Right renal pelvis (tissue), 4 donors: Measurements from ENCODE around the gene EFEMP1. TPM values are rescaled to one million over a fixed set of nuclear protein-coding genes. Genes with fewer than 3 reads are reported as not detected.

Experiments
- DNase-seq, 4 donors: peaks; one replicate each; pipeline ENCODE4 v3.0.0-alpha.2; 2013; ENCODE audit warnings: low read depth in 4 of 4, low spot score in 3 of 4, missing footprints in 1 of 4
- polyA plus RNA-seq, 4 donors: library from polyadenylated mRNA; unstranded; fragments of 120-200 nt; gene quantifications; one replicate each; pipeline ENCODE4 v1.2.1, GENCODE V29; 2013; ENCODE audit not compliant: insufficient read length in 4 of 4

The EFEMP1 gene, protein sequence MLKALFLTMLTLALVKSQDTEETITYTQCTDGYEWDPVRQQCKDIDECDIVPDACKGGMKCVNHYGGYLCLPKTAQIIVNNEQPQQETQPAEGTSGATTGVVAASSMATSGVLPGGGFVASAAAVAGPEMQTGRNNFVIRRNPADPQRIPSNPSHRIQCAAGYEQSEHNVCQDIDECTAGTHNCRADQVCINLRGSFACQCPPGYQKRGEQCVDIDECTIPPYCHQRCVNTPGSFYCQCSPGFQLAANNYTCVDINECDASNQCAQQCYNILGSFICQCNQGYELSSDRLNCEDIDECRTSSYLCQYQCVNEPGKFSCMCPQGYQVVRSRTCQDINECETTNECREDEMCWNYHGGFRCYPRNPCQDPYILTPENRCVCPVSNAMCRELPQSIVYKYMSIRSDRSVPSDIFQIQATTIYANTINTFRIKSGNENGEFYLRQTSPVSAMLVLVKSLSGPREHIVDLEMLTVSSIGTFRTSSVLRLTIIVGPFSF
- 100 to 1,000 TPM in 3 of 4 donors, 10 to 100 TPM in 1; 93.9 to 109 (median 104) TPM for polyA plus RNA-seq

DNA sequence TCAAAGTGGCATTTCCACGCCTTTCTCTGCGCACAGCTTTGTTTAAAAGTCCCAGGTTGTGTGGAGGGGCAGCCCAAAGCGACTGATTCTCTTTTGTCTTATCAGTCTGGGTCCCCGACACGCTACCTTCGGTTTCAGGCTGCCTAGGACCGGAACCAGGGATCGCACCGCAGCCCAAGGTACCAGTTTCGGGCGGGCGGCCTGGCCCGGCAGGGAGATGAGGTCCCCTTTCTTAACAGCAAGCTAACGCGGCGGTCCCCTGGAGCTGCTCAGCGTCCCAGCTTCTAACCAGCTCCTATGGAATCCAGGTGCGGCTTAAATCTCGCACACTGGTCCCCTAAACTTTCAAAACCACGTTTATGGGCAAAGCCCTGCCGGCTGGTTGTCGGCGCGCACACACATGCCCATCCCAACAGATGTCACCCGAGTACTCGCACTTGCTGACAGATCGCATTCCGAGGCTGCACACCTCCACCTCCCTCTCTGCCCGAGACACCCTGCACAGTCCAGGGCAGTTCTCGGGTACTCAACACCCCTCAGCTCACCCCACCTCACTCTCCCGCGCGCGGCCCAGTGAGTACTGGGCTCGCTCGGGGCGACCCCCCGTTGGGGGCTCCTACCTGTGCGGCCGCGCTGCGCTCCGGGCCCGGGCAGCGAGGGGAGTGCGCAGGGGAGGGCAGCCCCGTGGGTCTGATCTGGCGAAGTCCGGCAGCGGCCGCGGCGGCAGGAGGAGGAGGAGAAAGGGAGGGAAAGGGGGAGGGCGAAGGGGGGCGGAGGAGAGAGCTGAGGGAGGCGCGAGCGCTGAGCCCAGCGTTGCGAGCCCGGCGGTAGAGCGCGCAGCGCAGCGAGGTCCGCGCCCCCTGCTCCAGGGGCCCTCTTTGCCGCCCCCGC lies at the start of gene EFEMP1:
Gene EFEMP1 (minus strand): TSS at position 692 of the 891 bp plus-strand sequence. CDS start 1,342 bp downstream, outside the sequence.
- peak in 3 of 4 donors; percentile 43 to 71 (median 55) for DNase-seq

DNA sequence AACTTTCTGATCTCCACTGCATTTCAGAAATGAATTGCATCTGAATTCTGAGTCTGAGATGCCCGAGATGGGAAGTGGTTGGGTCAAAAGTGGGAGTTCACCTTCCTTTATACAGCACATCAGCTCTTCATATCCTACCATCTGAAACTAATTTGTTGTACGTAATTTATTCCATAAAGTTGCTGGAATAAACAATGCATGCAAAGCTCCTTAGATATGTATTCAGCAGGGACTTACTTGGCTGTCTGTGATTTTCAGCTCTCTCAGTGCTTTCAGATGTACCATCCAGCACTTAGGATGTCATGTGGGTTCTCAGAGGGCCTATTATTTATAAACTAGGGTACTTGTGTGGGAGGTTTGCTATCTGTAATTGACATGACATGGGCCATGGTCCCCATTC lies 46.9 kb upstream of the EFEMP1 start:
- no peak for DNase-seq

DNA sequence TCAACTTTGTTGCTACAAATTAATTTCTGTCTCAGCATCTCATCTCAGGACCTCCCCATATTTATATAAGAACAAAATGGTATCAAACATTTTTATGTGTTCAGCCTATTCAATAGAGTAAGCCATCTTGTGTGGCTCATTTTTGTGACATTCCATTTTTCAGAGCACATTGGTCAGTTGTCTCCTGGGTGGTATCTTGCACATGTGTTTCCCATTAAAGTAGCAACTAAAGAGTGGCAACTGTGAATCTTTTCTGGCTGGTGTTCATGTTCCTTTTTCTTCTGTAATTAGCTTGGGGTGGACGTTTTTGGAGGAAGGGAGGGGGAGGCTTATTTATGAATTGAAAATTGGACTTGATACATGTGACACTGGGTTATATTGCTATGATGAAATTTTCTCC lies 45.4 kb upstream of the EFEMP1 start:
- DNase-seq: no peak

DNA sequence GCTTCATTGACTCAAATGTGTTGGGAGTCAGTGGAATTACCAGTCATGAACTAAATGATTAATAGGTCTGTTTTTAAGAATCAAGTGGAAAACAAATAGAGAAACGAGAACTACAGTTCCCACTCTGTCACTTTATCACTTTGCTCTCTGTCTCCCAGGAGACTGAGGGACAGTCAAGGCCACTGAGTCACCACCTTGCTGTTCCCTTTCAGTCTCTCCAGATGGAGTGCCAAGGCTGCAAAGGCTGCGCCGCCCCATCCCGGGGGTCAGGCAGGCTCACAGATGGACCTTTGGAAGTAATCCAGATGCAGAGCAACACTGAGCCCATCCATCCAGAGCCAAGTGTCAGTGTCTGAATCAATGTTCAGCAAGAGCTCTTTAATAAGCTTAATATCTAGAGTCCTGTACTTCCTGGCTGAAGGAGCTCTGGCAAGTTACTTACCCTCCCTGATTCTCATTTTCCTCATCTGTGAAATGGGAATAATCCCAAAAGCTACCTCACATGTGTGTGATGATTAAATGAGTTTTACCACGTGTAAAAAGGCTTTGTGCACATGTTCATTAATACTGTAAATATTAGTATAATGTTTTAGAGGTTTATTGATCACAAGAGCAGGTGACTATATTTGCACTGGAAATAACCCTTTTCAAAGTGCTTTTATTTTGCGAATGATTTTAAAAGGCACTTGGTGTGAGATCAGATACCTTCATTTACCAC lies 43.0 kb upstream of the EFEMP1 start:
- DNase-seq: no peak

DNA sequence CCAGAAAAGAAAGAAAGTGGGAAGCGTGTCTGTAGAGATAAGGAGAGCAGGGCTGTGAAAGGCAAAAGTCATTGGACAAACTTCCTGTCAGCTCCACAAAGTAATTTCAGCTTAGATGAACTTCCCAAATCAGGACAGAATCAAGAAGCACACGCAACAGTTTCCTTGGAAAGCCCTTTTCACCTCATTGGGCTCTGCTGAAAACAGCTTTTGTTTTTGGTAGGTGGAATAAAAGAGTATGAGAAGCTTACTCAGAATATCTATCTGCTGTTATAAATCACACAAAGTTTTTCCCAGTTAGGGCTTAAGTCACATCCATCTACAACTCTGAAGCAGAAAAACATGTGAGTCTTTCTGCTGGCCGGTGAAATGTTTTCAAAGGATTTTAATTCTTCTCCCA lies 42.4 kb upstream of the EFEMP1 start:
- no peak for DNase-seq

DNA sequence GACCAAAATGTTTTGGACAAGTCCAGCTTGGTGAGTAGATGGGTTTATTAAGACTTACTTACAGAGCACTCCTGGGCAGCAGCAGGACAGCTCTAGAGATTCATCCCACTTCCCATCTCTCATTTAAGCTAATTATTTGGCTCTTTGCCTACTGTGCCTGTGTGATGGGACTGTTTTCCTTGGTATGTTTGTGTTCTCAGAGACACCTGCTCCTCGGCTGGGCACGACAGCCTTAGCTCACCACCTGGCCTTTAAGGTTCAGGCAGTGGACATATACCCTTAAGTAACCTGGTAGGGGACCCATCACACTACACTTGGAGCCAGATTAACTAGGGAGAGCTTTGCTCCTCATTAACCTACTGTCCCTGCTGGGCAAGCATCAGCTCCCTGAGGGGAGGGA lies 41.7 kb upstream of the EFEMP1 start:
- DNase-seq: no peak

DNA sequence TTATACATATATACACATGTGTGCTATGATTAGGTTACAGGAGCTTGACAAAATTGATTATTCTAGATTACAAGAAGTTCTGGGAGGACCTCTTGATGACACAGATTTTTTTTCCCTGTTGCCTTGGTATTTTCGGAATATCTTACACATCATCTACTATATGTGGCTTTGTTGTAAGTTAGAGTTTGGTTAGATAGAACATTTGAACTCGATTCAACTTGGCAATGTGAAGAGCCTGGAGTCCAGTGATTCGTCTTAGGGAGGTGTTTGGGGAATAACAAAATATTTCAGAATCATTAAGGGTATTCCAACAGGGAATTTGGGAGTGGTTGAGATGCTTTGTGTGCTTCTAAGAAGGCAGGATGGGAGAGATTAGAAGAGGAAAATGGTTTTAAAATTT lies 39.3 kb upstream of the EFEMP1 start:
- no peak for DNase-seq

DNA sequence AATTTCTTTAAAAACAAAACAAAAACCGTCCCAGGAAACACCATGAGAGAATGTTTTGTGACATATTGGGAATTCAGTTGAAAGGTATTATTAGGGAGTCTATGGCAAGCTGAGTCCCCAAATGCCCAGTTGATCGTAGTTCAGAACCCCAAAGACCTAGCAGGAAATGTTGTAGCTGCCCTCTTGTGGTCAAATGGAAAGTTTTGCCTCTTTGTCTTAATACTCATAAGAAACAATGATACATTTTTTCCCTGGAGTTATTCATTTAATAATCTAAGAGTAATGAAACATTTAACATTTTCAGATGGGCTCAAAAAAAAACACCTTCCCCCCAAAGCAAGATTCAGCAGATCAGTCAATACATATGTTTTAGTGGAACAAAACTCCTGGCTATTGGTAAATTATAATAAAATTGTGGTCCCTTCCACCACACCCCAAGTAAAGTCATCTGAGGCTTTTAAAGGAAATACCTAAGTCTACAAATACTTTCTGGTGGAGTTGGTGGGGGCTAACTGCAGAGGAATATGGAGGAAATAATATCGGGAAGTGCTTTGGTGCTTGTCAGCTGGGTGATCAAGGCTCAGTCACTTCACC lies 37.8 kb upstream of the EFEMP1 start:
- no peak for DNase-seq

DNA sequence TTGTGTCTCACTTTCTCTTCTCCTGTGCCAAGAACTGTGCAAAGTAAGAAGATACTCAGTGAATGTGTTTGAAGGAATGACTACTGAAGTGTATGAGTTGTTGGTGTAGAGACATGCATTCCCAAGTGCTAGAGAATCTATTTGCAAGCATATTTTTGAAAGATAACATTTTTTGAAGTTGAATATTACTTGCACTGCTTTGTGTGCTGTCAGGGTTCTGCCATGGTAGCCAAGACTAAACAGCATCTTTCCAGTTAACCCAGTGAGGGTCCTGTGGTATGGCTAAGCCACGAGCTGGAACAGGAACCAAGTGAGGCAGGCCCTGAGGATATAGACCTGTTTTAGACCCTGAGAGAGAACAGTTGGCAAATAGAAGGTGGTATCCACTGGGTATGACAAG lies 35.2 kb upstream of the EFEMP1 start:
- no peak for DNase-seq

DNA sequence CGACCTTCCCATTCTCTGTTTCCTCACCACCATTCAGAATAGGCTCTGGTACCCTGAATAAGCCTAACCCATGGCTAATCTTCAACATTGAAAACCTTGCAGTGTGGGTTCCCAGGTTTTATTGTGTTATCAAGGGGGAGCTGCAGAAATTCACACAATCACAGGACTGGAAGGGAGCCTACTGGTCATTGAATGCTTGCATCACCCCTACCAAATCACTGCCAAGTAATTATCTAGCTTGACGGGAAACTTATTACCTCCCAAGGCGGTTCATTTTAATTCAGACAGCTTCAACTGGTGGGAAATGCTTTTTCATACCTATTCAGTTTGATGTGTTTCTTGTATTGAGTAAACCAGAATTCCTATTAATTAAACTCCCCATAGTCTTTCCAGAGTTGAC lies 33.6 kb upstream of the EFEMP1 start:
- no peak for DNase-seq

DNA sequence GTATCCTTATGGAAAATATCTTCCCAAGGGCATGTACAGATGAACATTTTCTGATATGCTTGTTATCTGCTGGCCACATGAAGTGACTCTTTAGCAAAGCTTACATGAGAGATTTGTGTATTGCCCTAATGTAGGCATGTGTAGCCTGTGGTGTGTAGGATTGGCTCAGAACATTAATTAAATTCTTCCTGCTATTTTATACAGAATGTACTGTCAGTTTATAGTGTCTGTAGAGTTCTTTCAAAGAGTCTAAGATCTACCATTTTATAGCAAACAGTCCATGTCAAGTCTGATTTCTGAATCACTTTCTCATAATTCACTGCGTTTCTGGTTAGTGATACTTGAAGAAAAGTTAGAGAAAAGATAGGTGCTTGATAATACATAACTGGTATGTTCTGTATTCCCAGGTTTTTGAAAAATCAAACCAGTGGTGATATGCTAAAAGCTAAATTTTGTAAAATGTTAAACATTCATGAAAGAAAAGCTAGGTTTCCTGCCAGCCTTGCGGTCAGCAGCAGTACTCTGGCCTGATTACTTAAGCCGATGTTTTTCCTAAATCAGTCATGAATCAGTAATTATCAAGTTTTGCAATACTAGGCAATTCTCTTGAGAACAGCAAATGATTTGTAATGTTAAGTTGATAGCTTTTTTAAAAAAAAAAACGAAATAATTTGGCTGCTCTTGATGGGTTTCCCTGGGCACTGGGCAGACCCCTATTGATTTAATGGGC lies 30.9 kb upstream of the EFEMP1 start:
- DNase-seq: no peak

DNA sequence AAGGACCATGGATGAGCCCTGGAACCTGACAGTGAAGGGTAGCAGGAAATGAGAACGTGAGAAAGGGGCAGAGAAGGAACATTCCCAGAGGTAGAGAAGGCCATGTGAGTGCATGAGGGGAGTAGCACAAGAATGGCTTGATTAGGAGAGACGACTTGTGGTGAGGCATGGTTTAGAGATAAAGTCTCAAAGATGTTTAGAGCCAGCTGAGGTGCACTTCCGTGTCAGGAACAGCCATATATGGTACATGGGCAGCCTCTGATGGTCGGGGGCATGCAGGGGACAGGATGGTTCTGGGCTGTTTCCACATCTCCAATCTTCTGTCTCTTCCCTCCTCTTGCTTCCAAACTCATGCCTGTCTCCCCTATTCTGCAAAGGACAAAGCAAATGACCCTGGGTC lies 28.8 kb upstream of the EFEMP1 start:
- no peak for DNase-seq

DNA sequence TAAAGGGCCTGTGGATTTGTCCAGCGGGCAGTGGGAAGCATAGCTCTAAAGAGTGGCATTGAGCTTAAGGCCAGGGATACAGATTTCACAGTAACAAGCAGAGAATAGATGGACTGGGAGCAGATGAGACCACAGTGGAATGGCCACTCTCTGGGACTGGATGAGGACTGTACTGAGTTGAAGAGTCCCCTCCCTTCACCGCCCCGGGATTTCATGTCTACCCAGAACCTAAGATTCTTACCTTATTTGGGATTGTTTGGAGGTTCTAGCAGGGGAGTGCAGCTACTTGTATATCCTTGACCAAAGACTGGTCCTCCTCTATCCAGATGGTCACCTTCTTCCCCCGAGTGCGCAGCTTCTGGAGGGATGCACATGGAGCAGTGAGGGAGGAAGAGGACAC lies 28.0 kb upstream of the EFEMP1 start:
- DNase-seq: no peak

DNA sequence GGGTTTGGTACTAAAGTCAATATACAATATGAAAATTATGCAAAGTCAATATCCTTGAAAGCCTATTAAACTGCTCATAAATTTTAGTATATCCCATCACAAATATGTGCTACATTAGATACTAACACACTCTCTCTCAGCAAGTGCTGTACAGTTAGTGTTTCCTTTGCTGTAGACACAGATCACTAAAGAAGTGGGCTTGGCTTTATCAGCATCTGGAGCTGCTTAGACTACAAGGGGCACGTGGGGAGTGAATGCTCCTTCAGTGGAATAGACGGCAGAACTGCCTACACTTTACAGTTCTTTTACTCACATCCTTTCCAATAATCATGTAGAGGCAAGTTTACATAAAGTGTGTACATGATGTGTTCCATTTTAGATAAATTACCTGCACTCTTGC lies 26.0 kb upstream of the EFEMP1 start:
- no peak for DNase-seq

DNA sequence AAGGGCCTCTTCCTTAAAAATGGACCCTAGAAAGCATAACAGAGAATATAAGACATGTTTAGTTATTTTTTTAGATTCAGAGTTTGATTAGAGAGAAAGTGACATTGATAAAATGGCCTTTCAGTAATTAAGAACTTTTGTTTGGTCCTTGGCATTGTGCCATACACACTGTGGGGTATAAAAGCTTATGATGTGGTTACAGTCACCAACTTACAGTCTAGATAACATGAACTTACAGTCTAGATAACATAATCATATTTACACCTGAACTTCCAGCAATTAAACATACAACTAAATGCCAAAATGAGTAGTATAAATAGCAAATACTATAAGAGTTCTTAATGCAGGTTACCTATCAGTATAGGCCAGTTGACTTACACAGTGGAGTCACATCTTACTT lies 25.6 kb upstream of the EFEMP1 start:
- DNase-seq: no peak

DNA sequence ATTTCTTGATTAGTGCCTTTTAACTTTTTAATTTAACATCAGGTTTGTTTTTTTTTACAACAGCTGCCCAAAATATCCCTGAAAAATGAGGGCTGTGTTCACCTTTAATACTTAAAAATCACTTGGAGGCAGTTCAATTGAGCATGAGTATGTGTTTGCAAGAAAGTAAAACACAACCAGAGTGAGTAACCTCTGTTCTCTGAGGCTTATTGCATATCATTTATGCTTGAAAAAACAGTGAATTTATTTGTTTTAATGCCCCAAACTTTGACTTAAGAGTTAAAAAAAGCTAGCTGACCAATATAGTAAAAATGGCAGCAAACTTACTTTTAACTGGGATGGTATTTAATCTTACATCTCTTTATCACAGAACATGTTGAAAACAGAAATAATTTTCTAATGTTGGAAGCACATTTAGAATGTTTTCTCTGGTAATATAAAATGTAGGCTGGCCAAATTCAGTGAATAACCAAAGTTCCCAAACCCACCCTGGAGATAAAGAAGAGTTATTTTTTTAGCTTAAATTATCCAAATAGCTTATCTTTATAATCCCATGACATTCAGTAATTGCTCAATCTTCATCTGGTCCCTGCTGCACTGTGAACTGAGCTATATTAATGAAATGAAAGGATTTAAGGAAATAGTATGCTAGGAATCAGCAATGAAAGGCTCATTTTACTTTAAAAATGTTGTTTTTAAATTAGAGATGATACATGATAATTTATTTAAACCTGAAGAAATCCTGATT lies 24.8 kb upstream of the EFEMP1 start:
- DNase-seq: no peak

DNA sequence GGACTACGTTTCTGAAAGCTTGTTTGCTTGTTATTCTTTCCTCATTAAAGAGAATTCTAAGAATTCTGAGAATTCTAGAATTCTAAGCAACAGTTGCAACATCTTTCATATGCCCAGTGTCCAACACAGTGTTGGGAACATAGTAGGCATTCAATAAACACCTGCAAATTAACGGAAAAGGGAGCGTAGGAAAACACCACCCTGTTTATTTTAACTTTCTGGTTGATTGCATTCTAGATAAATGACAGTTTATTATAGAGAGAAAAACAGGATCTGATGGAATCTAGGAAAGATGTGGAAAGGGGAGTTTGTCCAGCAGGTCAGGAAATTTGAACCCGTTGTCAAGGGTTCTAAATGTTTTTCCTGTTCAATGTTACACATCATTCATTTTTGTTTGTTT lies 24.2 kb upstream of the EFEMP1 start:
- no peak for DNase-seq

DNA sequence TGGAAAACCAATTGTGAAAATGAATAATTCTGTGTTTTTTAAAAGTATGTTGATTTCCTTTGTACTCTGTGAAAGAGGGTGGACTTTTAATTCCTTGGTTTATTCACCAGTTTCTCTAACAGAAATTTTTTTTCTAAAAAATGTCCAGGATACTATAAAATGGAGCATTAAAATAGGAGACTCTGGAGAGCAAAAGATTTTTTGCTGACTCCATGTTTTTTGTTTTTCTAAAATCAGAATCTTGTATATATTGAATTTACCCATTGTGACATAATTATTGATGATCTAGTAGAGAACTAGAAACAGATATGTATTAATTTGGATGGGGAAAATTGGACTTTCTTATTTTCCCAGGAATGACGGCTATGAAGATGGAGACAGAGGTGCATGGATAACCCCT lies 23.2 kb upstream of the EFEMP1 start:
- no peak for DNase-seq

DNA sequence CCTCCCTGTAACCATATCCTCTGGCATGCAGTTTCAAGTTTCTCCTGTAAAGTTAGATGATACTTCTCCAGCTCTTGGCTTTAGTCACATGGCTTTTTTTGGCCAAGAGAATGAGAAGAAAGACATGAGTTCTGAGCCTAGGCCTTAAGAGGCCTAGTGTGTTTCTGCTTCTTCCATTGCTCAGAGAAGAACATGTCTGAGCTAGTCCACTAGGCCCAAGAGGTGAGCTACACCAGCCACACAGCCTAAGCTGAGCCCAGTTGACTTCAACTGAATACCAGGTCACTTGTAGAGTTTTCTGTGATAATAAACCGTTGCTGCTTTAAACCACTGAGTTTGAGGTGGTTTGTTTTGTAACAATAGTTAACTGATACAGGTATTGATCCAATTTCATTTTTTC lies 19.9 kb upstream of the EFEMP1 start:
- DNase-seq: no peak
